Upper lobe of right lung (tissue), 1 donor: ENCODE data around the gene SLC23A2. TPM values are rescaled to one million over a fixed set of nuclear protein-coding genes. Genes with fewer than 3 reads are reported as not detected.

Source experiments
- ATAC-seq: fragments of 200-7000 bp; cut with Tn5 transposase; one replicate; pipeline ENCODE4 v1.9.1; 2020; ENCODE audit warnings: mild to moderate bottlenecking, moderate library complexity
- DNase-seq: peaks from one replicate; pipeline ENCODE4 v3.0.0-alpha.2; 2020
- H3K27ac ChIP-seq: fragments of 200-600 bp; one replicate; pipeline ENCODE4 v1.8.0; 2022
- H3K27me3 ChIP-seq: fragments of 200-600 bp; one replicate; pipeline ENCODE4 v1.8.0; 2022; ENCODE audit warnings: mild to moderate bottlenecking
- H3K36me3 ChIP-seq: fragments of 200-600 bp; one replicate; pipeline ENCODE4 v1.8.0; 2022
- H3K4me1 ChIP-seq: fragments of 200-600 bp; one replicate; pipeline ENCODE4 v1.8.0; 2022
- H3K4me3 ChIP-seq: fragments of 200-600 bp; one replicate; pipeline ENCODE4 v1.8.0; 2022; ENCODE audit warnings: mild to moderate bottlenecking
- H3K9me3 ChIP-seq: fragments of 200-600 bp; one replicate; pipeline ENCODE4 v1.8.0; 2022
- intact Hi-C: fragments of 100-400 bp; cut with DNase I; formaldehyde crosslinking; loops from one replicate; pipeline ENCODE4 v1.11.0; 2022
- total RNA-seq: library from RNA; stranded (reverse); fragmentation: NEBNext Ultra II Directional; extraction: Animal tissue kit (Norgen Biotek cat#: 25700); gene quantifications from one replicate; pipeline ENCODE4 v1.2.1, GENCODE V29; 2021
- TF ChIP-seq, protein P1 (sequence below): fragments of 200-600 bp; IDR thresholded peaks from one replicate; pipeline ENCODE4 v1.8.0; 2022; ENCODE audit warnings: antibody characterized with exemption
- donor health status: DM: no; HTN: yes; CAD: no; lungs with severe emphysema.

The SLC23A2 gene
- total RNA-seq, 1 donor from 2014 or later: 26.2 TPM

- no peaks in the 10 kb centered on the region for H3K9me3 ChIP-seq
- peaks cover 53% of the 10 kb centered on the region for H3K4me1 ChIP-seq
- DNase-seq (no peak), ATAC-seq (no peak)
- no peaks in the 10 kb centered on the region for H3K36me3 ChIP-seq
- H3K4me3 ChIP-seq: no peak overlapping the region
- no peaks in the 10 kb centered on the region for H3K27me3 ChIP-seq
- TF ChIP-seq, protein P1, sequence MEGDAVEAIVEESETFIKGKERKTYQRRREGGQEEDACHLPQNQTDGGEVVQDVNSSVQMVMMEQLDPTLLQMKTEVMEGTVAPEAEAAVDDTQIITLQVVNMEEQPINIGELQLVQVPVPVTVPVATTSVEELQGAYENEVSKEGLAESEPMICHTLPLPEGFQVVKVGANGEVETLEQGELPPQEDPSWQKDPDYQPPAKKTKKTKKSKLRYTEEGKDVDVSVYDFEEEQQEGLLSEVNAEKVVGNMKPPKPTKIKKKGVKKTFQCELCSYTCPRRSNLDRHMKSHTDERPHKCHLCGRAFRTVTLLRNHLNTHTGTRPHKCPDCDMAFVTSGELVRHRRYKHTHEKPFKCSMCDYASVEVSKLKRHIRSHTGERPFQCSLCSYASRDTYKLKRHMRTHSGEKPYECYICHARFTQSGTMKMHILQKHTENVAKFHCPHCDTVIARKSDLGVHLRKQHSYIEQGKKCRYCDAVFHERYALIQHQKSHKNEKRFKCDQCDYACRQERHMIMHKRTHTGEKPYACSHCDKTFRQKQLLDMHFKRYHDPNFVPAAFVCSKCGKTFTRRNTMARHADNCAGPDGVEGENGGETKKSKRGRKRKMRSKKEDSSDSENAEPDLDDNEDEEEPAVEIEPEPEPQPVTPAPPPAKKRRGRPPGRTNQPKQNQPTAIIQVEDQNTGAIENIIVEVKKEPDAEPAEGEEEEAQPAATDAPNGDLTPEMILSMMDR: no peak
- intact Hi-C loops: no loop called here
- no peak overlapping the region for H3K27ac ChIP-seq
These were observed 184.1 kb downstream of the SLC23A2 start for GRCh38 chr20:4817230-4817671.

DNA sequence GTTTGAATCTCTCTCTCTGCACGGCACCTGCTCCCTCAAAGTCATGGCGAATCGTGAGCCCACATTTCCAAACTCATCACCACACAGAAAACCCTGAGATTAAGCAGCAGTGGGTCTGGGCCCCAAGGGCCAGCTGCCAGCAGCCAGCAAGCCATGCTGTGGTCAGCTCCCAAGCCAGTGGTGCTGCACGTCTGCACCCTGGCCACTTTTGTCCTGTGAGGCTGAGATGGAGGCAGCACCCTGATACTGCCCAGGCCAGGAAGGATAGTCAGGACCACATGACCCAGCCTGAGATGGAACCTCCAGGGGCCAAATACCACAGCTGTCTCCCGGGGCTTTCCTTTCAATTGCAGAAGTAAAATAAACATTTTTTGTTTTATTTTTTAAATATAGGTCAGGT is 185.7 kb downstream of the SLC23A2 start:
- Histone ChIP-seq H3K27ac (peak overlapping the region; percentile 87), H3K9me3 (no peaks in the 10 kb centered on the region), H3K4me3 (no peak overlapping the region), H3K4me1 (peaks cover 49% of the 10 kb centered on the region), H3K36me3 (no peaks in the 10 kb centered on the region), H3K27me3 (no peaks in the 10 kb centered on the region)
- DNase-seq (no peak), ATAC-seq (no peak)
- TF ChIP-seq, protein P1: no peak
- intact Hi-C loops: no loop called here

DNA sequence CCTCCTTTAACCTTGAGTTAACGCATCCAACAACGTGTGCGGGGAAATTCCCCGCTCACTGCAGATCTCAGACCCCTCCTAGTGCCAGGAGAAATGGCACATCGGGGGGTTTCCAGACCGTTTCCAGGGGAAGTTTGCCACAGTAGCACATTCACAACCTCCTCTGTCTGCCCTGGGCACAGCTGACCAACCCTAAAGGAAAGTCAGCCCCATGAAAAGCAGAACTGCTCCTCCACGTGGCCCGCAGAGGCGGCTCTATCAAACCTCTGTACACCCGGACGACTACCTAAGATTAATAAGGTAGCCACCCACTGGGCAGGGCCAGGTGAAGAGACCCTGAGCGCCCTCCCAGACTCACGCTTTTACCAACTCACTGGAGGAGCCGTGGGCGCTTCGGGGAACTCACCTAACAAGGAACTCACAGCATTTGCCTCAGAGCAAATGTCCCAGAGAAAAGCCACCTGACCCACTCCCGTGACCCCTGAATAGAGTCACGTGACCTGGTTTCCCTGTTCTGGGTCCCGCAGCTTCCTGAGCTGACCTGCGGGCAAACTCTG is 186.5 kb downstream of the SLC23A2 start:
- Histone ChIP-seq H3K4me1 (peaks cover 55% of the 10 kb centered on the region), H3K9me3 (no peaks in the 10 kb centered on the region), H3K4me3 (peak overlapping the region; percentile 32), H3K27ac (peak overlapping the region; percentile 87), H3K36me3 (no peaks in the 10 kb centered on the region), H3K27me3 (no peaks in the 10 kb centered on the region)
- TF ChIP-seq, protein P1: no peak
- ATAC-seq (peak; percentile 71), DNase-seq (peak; percentile 73)
- intact Hi-C loops: no loop called here

DNA sequence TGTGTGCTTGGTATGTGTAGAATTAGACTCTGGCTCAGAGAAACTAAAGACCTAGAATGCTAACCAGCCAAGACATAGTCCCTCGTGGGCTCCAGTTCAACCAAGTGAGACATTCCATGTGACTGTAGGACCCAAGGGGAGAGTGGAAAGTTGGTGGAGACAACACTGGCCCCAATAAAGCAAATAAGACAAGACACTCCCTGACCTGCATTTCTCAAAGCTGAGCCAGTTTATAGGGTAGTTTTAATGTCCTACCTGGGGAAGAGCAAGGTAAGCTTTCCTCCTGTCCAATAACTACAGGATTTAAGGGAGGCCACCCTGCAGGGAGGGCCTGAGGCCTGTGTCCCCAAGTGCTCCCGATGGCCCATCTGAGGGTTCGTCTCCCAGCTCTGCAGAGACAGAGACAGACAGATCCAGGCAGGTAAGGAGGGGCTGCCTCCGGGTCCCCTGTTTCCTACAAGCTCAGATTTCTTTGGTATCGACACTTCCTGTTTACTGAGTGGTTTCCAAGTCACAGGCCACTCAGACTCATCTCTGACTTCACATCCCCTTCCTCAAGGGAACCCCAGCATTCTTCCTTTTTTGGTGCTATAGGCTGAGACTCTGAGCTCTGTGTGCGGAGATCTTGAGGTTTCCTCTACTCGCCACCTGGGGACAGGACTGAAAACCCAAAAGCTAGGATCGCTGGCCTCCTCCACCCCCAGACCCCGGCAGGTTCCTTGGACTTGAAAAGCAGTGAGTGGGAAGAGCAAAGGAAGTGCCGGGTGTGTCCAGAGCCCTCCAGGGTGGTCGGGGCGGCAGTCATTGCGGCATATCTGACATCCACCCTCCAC is 187.2 kb downstream of the SLC23A2 start:
- peak overlapping the region; percentile 32 for H3K4me3 ChIP-seq
- intact Hi-C loops: no loop called here
- peak; percentile 69 for ATAC-seq

DNA sequence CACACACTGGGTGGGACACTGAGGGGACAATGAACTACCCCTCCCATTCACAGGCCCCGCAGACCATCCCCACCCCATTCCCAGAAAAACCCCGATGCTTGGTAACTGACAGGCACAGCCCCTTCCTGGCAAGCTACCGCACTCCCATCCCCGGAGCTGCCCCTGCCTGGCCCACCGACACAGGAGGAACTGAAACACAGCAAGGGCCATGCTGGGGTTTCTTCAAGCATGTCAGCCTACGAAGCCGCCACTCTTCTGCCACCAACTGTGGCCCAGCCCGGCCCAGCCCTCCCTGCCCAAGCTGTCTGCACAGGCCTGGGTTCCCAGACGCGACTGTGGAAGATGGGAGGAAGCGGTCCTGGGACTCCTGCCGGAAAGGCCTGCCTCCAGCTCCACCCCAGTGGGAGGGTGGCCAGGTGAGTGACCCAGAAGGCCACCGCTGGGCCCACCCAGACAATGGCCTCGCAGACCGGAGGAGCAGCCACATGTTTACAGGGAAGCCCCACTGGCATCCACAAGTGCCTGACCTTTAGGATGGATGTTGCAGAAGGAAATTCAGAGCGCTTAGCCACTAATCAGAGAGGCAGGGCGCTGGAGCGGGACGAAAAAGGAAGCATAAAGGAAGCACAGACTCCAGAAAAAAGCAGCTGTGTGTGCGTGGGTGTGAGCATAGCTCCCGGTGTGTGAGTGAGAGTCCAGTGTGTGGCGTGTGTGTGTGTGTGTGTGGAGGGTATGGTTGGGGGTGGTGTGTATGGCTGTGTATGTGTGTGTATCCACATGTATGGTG is 188.0 kb downstream of the SLC23A2 start:
- no peaks in the 10 kb centered on the region for H3K27me3 ChIP-seq
- H3K4me3 ChIP-seq: peak overlapping the region; percentile 10
- H3K9me3 ChIP-seq: no peaks in the 10 kb centered on the region
- DNase-seq (no peak), ATAC-seq (peak; percentile 12)
- intact Hi-C loops: no loop called here
- peaks cover 63% of the 10 kb centered on the region for H3K4me1 ChIP-seq
- peak overlapping the region; percentile 87 for H3K27ac ChIP-seq
- H3K36me3 ChIP-seq: no peaks in the 10 kb centered on the region
- TF ChIP-seq, protein P1: no peak

More for the DNA sequence above, 187.2 kb downstream of the SLC23A2 start:
- Histone ChIP-seq H3K9me3 (no peaks in the 10 kb centered on the region), H3K27me3 (no peaks in the 10 kb centered on the region), H3K36me3 (no peaks in the 10 kb centered on the region), H3K4me1 (peaks cover 62% of the 10 kb centered on the region), H3K27ac (peak overlapping the region; percentile 87)
- DNase-seq: no peak
- TF ChIP-seq, protein P1: no peak
